ENCODE results near the gene GOLIM4. TPM values are rescaled to one million over a fixed set of nuclear protein-coding genes. Genes with fewer than 3 reads are reported as not detected.

Gene GOLIM4
- total RNA-seq, 1 experiment from 2014 or later: 35.4 TPM

- ChIA-PET CTCF (no interaction called here), POLR2A (no interaction called here)
- Histone ChIP-seq H3K36me3 (ENCODE audit: control insufficient read depth, insufficient read depth, low read length) (peaks cover 8% of the 10 kb centered on the region; the same call in 1 of the 2 replicates), H3K4me1 (ENCODE audit: control insufficient read depth, insufficient read depth, low read length) (no peaks in the 10 kb centered on the region), H3K4me3 (ENCODE audit: low read depth in 2 of 2, low read length in 2 of 2) (no peak overlapping the region), H3K27ac (ENCODE audit: low read length) (no peak overlapping the region), H3K27me3 (ENCODE audit: control insufficient read depth, insufficient read depth, low read length) (no peaks in the 10 kb centered on the region), H3K9me3 (ENCODE audit: control insufficient read depth, insufficient read depth, low read depth, low read length) (no peaks in the 10 kb centered on the region)
- ATAC-seq (no peak), DNase-seq (ENCODE audit: low read depth, low spot score) (no peak)
- in situ Hi-C loops (cut with HindIII; ENCODE audit: low pct_unique_long_range_greater_than_20kb, low sequenced_read_pairs) (no loop called here), intact Hi-C loops (cut with micrococcal nuclease; ENCODE audit: unreplicated experiment) (no loop called here)
- BruUV-seq (replicated peaks): no TSS peak
- no peak for TF ChIP-seq TCF7L2 (IDR thresholded peaks at IDR 0.05; ENCODE audit: low read depth, low read length)
- no peak for TF ChIP-seq REST (IDR thresholded peaks at IDR 0.05; ENCODE audit: insufficient read depth in 1 of 2, low read depth in 2 of 2, low read length in 1 of 2)
- no peak for TF ChIP-seq SIN3A (IDR thresholded peaks at IDR 0.05; ENCODE audit: borderline replicate concordance, insufficient read depth, low read depth, low read length)
- TF ChIP-seq CTCF (IDR thresholded peaks at IDR 0.05): no peak
- TF ChIP-seq POLR2AphosphoS5 (IDR thresholded peaks at IDR 0.05; ENCODE audit: low read depth, low read length): no peak
These were observed 67.6 kb downstream of the GOLIM4 start for GRCh38 chr3:168028086-168028485.

GRCh38 chr3:168026764-168027163 lies 69.0 kb downstream of the GOLIM4 start:
- intact Hi-C loops (cut with micrococcal nuclease; ENCODE audit: unreplicated experiment) (no loop called here), in situ Hi-C loops (cut with HindIII; ENCODE audit: low pct_unique_long_range_greater_than_20kb, low sequenced_read_pairs) (no loop called here)
- TF ChIP-seq CTCF (IDR thresholded peaks at IDR 0.05) (no peak), POLR2AphosphoS5 (IDR thresholded peaks at IDR 0.05; ENCODE audit: low read depth, low read length) (no peak), SIN3A (IDR thresholded peaks at IDR 0.05; ENCODE audit: borderline replicate concordance, insufficient read depth, low read depth, low read length) (no peak), TCF7L2 (IDR thresholded peaks at IDR 0.05; ENCODE audit: low read depth, low read length) (no peak), REST (IDR thresholded peaks at IDR 0.05; ENCODE audit: insufficient read depth in 1 of 2, low read depth in 2 of 2, low read length in 1 of 2) (no peak)
- POLR2A ChIA-PET: no interaction called here
- Histone ChIP-seq H3K9me3 (ENCODE audit: control insufficient read depth, insufficient read depth, low read depth, low read length) (no peaks in the 10 kb centered on the region), H3K27ac (ENCODE audit: low read length) (no peak overlapping the region), H3K36me3 (ENCODE audit: control insufficient read depth, insufficient read depth, low read length) (peaks cover 8% of the 10 kb centered on the region; the same call in 1 of the 2 replicates), H3K27me3 (ENCODE audit: control insufficient read depth, insufficient read depth, low read length) (no peaks in the 10 kb centered on the region), H3K4me3 (ENCODE audit: low read depth in 2 of 2, low read length in 2 of 2) (no peak overlapping the region), H3K4me1 (ENCODE audit: control insufficient read depth, insufficient read depth, low read length) (no peaks in the 10 kb centered on the region)
- CTCF ChIA-PET: no interaction called here
- BruUV-seq (replicated peaks): no TSS peak
- DNase-seq (ENCODE audit: low read depth, low spot score) (no peak), ATAC-seq (no peak)

Measured in Panc1 (cell line).